T-helper 1 cell treated with Interleukin-12 subunit alpha and Interleukin-12 subunit beta and Interleukin-4 antibody, amounts not matched to agents 30 ng/mL and 1 ng/mL, for 36 hours (primary cell): ENCODE measurements around the gene TMLHE. TPM values are rescaled to one million over a fixed set of nuclear protein-coding genes. Genes with fewer than 3 reads are reported as not detected.
"Not testable (repeated sequence)": the region's sequence is repeated elsewhere in the genome, so short reads cannot be mapped to it uniquely, and the experiment has no call there.

Source experiments
- intact Hi-C: fragments of 100-400 bp; cut with micrococcal nuclease; formaldehyde crosslinking; loops from one replicate; pipeline ENCODE4 v1.15.1; 2024
- total RNA-seq: library from RNA; stranded (reverse); gene quantifications from 2 replicates; pipeline ENCODE4 v1.2.3, GENCODE V29; 2022

Gene TMLHE, protein sequence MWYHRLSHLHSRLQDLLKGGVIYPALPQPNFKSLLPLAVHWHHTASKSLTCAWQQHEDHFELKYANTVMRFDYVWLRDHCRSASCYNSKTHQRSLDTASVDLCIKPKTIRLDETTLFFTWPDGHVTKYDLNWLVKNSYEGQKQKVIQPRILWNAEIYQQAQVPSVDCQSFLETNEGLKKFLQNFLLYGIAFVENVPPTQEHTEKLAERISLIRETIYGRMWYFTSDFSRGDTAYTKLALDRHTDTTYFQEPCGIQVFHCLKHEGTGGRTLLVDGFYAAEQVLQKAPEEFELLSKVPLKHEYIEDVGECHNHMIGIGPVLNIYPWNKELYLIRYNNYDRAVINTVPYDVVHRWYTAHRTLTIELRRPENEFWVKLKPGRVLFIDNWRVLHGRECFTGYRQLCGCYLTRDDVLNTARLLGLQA
- total RNA-seq = 10.2 and 11.4 TPM in 2 replicates

GRCh38 chrX:155612312-155613224 is at the start of gene TMLHE, which contains the start of gene SPRY3:
Gene TMLHE (minus strand): TSS chrX:155612952. CDS start chrX:155545276, 67,676 bp downstream.
Gene SPRY3 (plus strand): TSS chrX:155612586.
- intact Hi-C loops = loop anchor here (1.0 to 2.0 kb wide), 5 partner anchors 20 to 632 kb away; partner anchors contain the start of gene VAMP7

- intact Hi-C loops = no loop called here
Measured at GRCh38 chrX:155662282-155662681, 49.5 kb upstream of the TMLHE start.

- intact Hi-C loops = no loop called here
Measured at GRCh38 chrX:155645180-155645579, 32.4 kb upstream of the TMLHE start.

DNA sequence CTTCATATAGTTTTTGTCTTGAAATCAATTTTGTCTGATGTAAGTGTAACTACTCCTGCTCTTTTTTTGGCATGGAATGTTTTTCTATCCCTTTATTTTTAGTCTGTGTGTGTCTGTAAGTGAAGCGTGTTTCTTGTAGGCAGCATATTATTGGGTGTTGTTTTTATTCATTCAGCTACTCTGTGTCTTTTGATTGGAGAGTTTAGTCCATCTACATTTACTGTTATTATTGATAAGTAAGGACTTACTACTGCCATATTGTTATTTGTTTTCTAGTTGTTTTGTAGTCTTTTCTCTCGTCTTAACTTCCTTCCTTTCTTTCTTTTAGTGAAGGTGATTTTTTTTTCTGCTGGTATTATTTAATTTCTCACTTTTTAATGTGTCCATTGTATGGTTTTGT is 30.5 kb upstream of the TMLHE start:
- intact Hi-C loops = no loop called here

- intact Hi-C loops = not testable (repeated sequence)
Measured at GRCh38 chrX:155641371-155641770, 28.6 kb upstream of the TMLHE start.

DNA sequence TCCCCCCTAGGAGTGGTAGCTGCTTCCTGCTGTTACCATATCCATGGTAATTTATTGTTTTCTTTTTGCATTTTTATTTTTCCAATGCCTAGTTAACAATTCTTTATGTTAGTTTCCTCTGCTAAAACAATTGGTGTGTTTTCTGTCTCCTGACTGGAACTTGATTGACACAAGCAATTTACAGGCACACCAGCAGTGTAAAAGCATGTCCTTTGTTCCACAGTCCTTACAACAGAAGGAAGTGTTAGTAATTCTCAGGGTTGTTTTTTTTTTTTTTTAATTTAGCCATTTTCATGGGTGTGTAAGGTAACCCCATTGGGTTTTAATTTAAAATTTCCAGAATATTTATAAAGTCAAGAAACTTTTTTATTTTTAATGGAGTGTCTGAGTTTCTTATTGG is 25.0 kb upstream of the TMLHE start:
- intact Hi-C loops = no loop called here

DNA sequence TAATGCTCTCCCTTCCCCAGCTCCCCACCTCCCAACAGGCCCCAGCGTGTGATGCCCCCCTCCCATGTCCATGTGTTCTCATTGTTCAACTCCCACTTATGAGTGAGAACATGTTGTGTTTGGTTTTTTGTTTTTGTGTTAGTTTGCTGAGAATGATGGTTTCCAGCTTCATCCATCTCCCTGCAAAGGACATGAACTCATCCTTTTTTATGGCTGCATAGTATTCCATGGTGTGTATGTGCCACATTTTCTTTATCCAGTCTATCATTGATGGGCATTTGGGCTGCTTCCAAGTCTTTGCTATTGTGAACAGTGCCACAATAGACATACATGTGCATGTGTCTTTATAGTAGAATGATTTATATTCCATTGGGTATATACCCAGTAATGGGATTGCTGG is 22.3 kb upstream of the TMLHE start:
- intact Hi-C loops = not testable (repeated sequence)

GRCh38 chrX:155632431-155633100 is 19.8 kb upstream of the TMLHE start:
- intact Hi-C loops = loop anchor here (1.0 to 5.0 kb wide), 4 partner anchors 20 to 560 kb away; partner anchors contain the start of genes BRCC3, CMC4, MTCP1 and RAB39B

- intact Hi-C loops = not testable (repeated sequence)
Measured at GRCh38 chrX:155620110-155620509, 7.4 kb upstream of the TMLHE start.

DNA sequence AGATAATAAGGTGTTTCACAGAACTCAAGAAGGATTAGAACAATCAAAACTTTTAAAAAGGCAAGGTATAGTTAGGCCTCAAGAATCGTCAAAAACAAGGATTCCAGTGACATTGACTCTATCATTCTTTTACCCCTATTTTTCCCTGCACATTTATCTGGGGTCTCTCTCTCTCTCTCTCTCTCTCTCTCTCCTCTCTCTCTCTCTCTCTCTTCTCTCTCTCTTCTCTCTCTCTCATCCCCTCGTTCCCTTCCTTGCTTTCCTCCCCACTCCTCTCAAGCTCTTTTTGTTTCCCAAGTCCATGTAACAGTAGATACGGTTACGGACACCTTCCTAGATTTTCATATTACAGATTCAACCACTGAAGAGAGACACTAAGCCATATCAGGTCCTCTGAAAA is 3.2 kb upstream of the TMLHE start:
- intact Hi-C loops = no loop called here

DNA sequence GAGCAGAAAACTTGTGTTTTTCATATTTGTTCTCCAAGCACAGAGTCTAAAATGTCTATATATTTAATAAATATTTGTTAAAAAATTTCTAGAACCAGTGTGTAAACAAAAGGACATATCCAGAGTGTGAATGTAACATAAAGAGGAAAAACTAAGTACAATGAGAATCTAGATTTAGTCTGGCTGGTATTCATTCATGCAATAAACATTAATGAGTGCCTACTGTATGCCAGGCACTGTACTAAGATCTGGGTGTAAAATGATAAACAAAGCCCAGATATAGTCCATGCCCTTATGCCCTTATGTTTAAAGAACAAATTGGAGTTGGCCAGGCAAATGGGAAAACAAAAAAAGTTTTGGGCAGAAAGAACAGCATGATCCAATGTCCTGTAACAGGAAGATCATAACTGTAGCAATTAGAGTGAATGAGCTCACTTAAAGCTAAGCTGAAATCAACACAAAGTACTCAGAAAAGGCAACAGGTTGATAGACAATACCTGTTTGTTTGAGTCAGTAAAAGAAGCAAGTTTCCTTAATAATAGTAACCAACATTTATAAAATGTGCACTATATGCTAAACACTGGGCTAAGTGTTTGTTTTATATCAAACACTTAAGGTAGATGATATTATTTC is 1.3 kb upstream of the TMLHE start:
- intact Hi-C loops = loop anchor here (2.0 kb wide), 3 partner anchors 267 to 633 kb away; partner anchors contain the start of gene VAMP7

DNA sequence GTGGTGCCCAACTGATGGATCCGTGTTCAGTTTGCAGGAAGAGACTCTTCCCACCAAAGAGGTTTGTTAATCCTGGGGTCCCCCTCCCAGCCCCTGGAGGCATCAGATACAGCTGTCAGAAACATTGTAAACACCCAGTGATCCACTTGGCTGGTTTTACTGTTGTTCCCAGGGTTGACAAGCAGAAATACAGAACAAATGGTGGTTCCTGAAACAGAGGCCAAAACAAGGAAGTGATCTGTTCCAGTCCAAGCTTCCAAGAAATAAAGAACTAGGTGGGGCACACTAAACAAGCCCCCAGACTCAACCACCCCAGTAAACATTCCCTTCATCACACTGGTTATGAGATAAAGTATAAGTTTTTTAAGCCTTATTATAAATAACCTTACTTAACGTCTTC is 1.4 kb downstream of the TMLHE start:
- intact Hi-C loops = no loop called here

DNA sequence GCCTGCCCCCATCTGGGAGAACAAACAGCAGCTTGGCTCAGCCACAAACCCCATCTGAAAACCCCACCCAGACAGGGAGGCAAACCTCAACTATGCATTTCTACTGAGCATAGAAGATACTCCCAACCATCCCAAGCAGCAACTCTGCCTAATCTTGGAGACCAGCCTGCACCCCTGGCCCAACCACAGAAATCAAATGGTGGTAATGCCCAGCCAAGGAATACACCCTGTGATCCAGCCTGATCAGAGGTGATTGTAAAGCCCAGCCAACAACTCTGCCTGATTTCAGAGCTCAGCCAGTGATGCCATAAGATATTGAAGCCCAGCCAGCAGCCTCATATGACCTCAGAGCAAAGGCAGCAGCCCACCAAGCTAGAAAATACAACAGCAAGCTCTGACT is 19.8 kb downstream of the TMLHE start:
- intact Hi-C loops = no loop called here

DNA sequence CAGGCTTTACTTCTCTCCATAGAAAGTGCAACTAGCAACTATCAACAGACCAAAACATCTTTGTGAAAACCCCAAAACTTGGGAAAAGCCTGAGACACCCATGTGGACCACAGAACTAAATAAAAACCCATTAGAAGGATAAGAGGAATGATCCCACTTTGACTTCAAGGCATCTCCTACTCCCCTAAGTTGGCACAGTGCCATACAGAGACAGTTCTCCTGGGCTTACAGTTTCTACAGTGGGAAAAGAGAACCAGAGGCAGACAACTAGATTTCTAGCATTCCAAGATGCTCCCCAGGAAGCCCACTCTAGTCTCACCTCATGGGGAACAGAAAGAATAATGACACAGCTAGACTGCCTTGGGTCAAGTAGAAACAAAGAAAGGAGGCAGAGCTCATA is 20.4 kb downstream of the TMLHE start:
- intact Hi-C loops = no loop called here

DNA sequence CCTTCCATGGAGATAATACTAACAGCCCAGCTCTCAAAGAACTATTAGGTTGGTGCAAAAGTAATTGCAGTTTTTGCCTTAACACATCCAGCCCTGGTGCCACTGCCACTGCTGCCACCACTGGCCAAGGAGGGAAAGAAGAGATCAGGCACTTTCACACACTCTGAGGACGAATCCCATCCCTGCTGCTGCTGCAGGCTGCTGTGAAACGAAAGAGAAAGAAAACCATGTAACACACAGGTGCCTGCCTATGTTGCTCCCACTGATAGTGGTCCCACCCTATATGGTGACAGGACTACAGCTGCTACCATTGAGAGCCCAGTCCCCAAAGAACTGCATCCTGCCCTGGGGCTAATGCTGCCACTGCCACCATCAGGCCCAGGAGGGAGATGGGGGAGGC is 35.1 kb downstream of the TMLHE start:
- intact Hi-C loops = no loop called here

DNA sequence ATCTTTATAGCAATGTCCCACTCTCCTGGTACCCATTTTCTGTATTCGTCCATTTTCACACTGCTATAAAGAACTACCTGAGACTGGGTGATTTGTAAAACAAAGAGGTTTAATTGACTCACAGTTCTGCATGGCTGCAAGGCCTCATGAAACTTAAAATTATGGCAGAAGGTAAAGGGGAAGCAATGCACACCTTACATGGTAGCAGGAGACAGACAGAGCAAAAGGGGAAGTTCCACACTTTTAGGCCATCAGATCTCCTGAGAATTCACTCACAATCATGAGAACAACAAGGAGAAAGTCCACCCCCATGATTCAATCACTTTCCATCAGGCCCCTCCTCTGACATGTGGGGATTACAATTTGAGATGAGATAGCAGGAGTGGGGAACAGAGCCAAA is 49.7 kb downstream of the TMLHE start:
- intact Hi-C loops = no loop called here

DNA sequence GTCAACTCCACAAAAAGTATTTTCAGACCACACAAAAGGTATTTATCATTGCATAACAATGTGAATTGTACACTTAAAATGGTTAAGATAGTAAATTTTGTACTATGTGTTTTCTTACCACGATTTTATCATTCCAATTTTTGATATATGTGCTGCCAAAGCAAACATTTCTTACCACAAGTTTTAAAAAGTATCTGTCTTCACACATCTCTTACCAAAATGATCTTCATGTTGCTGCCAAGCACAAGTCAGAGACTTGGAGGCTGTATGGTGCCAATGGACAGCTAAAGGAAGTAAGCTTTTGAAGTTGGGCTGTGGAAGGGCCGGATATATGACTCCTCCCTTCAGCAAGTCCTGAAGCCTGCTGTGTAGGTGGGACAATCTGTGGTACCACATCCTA is 67.9 kb downstream of the TMLHE start:
- intact Hi-C loops = no loop called here

DNA sequence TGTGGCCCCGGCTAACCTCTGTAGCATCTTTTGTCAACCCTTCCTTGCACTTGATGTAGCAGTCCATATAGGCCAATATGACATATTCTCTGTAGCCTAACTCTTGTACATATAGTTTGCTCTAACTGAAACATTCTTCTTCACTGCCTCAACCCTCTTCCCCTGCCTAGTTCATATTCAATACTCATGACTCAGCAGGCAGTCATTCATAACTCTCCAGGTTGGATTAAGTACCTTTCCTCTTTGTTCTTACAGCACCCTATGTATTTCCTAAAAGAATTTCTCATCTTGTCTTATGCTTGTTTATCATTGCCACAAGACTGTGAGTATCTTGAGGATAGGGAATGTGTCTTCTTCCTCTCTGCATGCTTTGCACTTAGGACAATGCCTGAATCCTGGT is 76.9 kb downstream of the TMLHE start:
- intact Hi-C loops = loop anchor here (2.0 kb wide), 1 partner anchor 115 kb away; no protein-coding TSS in a partner anchor

GRCh38 chrX:155534800-155535199 is 78.0 kb downstream of the TMLHE start:
- intact Hi-C loops = loop anchor here (2.0 kb wide), 1 partner anchor 116 kb away; no protein-coding TSS in a partner anchor

DNA sequence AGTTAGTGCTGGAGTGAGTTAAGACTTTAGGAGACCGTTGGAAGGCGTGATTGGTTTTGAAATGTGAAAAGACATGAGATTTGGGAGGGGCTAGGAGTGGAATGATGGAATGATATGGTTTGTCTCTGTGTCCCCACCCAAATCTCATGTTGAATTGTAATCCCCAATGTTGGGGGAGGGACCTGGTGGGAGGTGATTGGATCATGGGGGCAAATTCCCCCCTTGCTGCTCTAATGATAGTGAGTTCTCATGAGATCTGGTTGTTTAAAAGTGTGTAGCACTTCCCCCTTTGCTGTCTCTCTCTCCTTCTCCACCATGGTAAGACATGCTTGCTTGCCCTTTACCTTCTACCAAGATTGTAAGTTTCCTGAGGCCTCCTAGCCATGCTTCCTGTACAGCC is 85.7 kb downstream of the TMLHE start:
- intact Hi-C loops = not testable (repeated sequence)

DNA sequence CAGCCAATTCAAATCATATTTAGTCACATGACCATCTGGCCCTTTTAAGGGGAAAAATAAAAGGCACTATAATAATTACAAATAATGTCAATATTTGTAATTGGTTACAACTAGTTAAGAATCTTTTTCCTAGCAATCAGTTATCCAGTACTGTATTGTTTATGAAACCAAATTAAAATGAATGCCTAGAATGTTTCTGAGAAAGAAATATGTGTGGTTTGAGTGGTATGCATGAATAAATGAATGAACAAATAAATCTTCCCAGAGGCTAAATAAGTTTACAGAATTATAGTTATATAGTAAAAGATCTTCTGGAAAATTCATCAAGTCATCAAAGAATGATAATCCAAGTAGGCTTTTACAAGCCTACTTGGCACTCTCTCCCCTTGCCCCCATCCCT is 98.5 kb downstream of the TMLHE start:
- intact Hi-C loops = no loop called here
